Ovary (tissue), 3 donors: ENCODE results near the gene ALDH1L2.

Source experiments
- POLR2A ChIP-seq: fragments of 450-650 bp; IDR thresholded peaks from one replicate; pipeline ENCODE4 v1.6.1; 2017; ENCODE audit warnings: antibody characterized with exemption, mild to moderate bottlenecking, moderate library complexity
- TF ChIP-seq, protein P1 (sequence below), 3 donors: fragments of 450-650 bp in 2 of 3; fragments of 200-600 bp in 1 of 3; IDR thresholded peaks; one replicate each; pipeline versions ENCODE4 v1.5.1 to v1.8.0; 2016 to 2022; ENCODE audit warnings: antibody characterized with exemption in 3 of 3, mild to moderate bottlenecking in 1 of 3
- donor health status: DM: no; HTN: no; CAD: no.

GRCh38 chr12:105116969-105117368, 32.7 kb upstream of the ALDH1L2 start:
- no peak for TF ChIP-seq POLR2A
- TF ChIP-seq, protein P1, sequence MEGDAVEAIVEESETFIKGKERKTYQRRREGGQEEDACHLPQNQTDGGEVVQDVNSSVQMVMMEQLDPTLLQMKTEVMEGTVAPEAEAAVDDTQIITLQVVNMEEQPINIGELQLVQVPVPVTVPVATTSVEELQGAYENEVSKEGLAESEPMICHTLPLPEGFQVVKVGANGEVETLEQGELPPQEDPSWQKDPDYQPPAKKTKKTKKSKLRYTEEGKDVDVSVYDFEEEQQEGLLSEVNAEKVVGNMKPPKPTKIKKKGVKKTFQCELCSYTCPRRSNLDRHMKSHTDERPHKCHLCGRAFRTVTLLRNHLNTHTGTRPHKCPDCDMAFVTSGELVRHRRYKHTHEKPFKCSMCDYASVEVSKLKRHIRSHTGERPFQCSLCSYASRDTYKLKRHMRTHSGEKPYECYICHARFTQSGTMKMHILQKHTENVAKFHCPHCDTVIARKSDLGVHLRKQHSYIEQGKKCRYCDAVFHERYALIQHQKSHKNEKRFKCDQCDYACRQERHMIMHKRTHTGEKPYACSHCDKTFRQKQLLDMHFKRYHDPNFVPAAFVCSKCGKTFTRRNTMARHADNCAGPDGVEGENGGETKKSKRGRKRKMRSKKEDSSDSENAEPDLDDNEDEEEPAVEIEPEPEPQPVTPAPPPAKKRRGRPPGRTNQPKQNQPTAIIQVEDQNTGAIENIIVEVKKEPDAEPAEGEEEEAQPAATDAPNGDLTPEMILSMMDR (IDR thresholded peaks at IDR 0.05), result no peak
